T-helper 2 cell treated with Interferon-gamma antibody and Interleukin-4, amounts not matched to agents 5 μg/mL and 100 μg/mL, for 36 hours (primary cell): ENCODE measurements around the gene PRDM5.

Source experiments
- DNase-seq: peaks from one replicate; pipeline ENCODE4 v3.0.0; 2021; ENCODE audit warnings: low spot score
- H3K27ac Mint-ChIP-seq: one replicate; pipeline ENCODE4 v1.8.0; 2021; ENCODE audit warnings: mild to moderate bottlenecking, mixed read lengths
- H3K27me3 Mint-ChIP-seq: one replicate; pipeline ENCODE4 v1.8.0; 2021; ENCODE audit warnings: low read depth, mixed read lengths
- H3K36me3 Mint-ChIP-seq: one replicate; pipeline ENCODE4 v1.8.0; 2021; ENCODE audit warnings: low read depth, mixed read lengths
- H3K4me1 Mint-ChIP-seq: one replicate; pipeline ENCODE4 v1.8.0; 2021; ENCODE audit warnings: low read depth, mixed read lengths
- H3K4me3 Mint-ChIP-seq: one replicate; pipeline ENCODE4 v1.8.0; 2022; ENCODE audit warnings: mild to moderate bottlenecking, moderate library complexity, mixed read lengths
- H3K9me3 Mint-ChIP-seq: one replicate; pipeline ENCODE4 v1.8.0; 2021; ENCODE audit warnings: mixed read lengths

Gene PRDM5

GRCh38 chr4:120693816-120694215 lies 228.7 kb downstream of the PRDM5 start:
- Mint-ChIP-seq H3K36me3 (no peaks in the 10 kb centered on the region), H3K27me3 (peaks cover 2% of the 10 kb centered on the region), H3K27ac (no peak overlapping the region), H3K4me1 (no peaks in the 10 kb centered on the region), H3K9me3 (no peaks in the 10 kb centered on the region), H3K4me3 (no peak overlapping the region)
- no peak for DNase-seq

- no peak for DNase-seq
- H3K27me3 Mint-ChIP-seq: peaks cover 2% of the 10 kb centered on the region
- no peaks in the 10 kb centered on the region for H3K9me3 Mint-ChIP-seq
- no peak overlapping the region for H3K4me3 Mint-ChIP-seq
- no peak overlapping the region for H3K27ac Mint-ChIP-seq
- no peaks in the 10 kb centered on the region for H3K4me1 Mint-ChIP-seq
- H3K36me3 Mint-ChIP-seq: no peaks in the 10 kb centered on the region
Observed at GRCh38 chr4:120692964-120693363, 229.6 kb downstream of the PRDM5 start.

DNA sequence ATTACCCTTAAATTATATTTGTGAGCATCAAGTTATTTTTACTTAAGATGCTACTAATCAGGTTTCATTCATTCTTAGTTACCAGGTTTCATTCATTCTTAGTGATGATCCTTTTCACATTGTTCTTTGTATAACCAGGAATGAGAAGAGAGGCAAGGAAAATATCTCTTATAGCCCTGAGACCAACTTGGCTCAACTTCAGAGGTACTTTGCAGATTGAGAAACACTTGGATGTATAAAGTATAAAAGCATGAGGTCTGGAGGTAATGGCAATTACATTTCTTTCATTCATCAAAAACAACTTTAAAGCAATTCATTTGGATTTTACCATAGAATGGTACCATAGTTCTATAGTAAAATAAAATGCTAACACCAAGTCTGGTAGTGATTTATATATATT lies 231.0 kb downstream of the PRDM5 start:
- Mint-ChIP-seq H3K4me1 (no peaks in the 10 kb centered on the region), H3K27me3 (peaks cover 2% of the 10 kb centered on the region), H3K36me3 (no peaks in the 10 kb centered on the region), H3K9me3 (no peaks in the 10 kb centered on the region), H3K4me3 (no peak overlapping the region), H3K27ac (no peak overlapping the region)
- no peak for DNase-seq

DNA sequence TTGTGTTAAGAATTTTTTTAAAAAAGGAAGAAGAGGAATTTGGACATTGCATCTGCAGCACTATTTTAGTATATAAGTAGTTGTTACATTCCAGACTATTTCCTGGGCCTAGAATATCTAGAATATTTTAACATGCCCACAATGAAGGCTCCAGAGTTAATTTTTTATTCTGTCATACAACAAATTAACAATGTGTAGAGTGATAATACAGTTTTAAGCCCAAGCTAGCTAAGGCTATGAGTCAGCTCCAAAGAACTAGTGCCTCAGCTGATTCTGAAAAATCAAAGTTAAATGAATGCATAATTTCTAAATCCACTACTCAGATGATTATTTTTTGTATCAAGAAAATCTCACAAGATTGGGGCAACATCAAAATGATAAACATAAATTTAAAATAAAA lies 231.4 kb downstream of the PRDM5 start:
- DNase-seq: no peak
- Mint-ChIP-seq H3K27me3 (peaks cover 2% of the 10 kb centered on the region), H3K36me3 (no peaks in the 10 kb centered on the region)

GRCh38 chr4:120688791-120689190 lies 233.7 kb downstream of the PRDM5 start:
- Mint-ChIP-seq H3K4me3 (no peak overlapping the region), H3K27me3 (no peaks in the 10 kb centered on the region), H3K27ac (no peak overlapping the region), H3K36me3 (no peaks in the 10 kb centered on the region), H3K9me3 (no peaks in the 10 kb centered on the region), H3K4me1 (no peaks in the 10 kb centered on the region)
- no peak for DNase-seq

More for the DNA sequence above, 231.4 kb downstream of the PRDM5 start:
- no peak overlapping the region for H3K4me3 Mint-ChIP-seq
- no peaks in the 10 kb centered on the region for H3K4me1 Mint-ChIP-seq
- H3K9me3 Mint-ChIP-seq: no peaks in the 10 kb centered on the region
- no peak overlapping the region for H3K27ac Mint-ChIP-seq

- Mint-ChIP-seq H3K9me3 (no peaks in the 10 kb centered on the region), H3K27me3 (no peaks in the 10 kb centered on the region), H3K4me3 (no peak overlapping the region), H3K27ac (no peak overlapping the region), H3K4me1 (peaks cover 3% of the 10 kb centered on the region), H3K36me3 (no peaks in the 10 kb centered on the region)
- no peak for DNase-seq
Observed at GRCh38 chr4:120685756-120686278, 236.7 kb downstream of the PRDM5 start.

DNA sequence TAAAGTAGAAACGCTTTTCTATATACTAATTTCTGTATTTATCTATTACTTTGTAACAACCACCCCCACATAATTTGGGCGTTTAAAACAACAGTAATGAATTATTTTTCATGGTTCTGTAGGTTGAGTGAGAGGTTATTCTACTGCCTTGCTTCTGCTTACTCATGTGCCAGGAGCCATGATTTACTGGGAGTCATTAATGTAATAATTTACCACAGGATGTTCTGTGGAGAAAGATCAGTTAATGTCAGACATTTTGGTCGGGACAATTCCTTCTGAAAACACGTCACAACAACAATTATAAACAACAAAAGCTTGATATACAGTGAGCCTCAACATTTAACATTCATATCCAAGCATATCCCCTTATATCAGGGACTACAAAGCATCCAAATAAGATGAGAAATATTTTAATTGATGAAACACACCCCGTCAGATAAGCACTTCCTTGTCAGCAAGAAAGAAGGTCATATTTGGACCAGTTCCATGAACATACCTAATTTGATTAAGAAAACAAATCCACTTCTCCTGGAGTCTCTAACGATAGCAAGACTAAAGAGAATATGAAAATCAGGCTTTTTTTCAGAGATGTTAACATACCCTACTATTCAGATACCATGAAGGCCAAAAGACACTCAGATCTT lies 238.5 kb downstream of the PRDM5 start:
- DNase-seq: no peak
- H3K4me3 Mint-ChIP-seq: no peak overlapping the region
- H3K27ac Mint-ChIP-seq: no peak overlapping the region
- H3K4me1 Mint-ChIP-seq: peaks cover 4% of the 10 kb centered on the region
- H3K9me3 Mint-ChIP-seq: no peaks in the 10 kb centered on the region
- H3K36me3 Mint-ChIP-seq: no peaks in the 10 kb centered on the region
- H3K27me3 Mint-ChIP-seq: no peaks in the 10 kb centered on the region

GRCh38 chr4:120682981-120683380 lies 239.5 kb downstream of the PRDM5 start:
- Mint-ChIP-seq H3K4me3 (no peak overlapping the region), H3K4me1 (peaks cover 4% of the 10 kb centered on the region), H3K9me3 (no peaks in the 10 kb centered on the region), H3K27me3 (no peaks in the 10 kb centered on the region), H3K36me3 (no peaks in the 10 kb centered on the region), H3K27ac (no peak overlapping the region)
- DNase-seq: no peak

DNA sequence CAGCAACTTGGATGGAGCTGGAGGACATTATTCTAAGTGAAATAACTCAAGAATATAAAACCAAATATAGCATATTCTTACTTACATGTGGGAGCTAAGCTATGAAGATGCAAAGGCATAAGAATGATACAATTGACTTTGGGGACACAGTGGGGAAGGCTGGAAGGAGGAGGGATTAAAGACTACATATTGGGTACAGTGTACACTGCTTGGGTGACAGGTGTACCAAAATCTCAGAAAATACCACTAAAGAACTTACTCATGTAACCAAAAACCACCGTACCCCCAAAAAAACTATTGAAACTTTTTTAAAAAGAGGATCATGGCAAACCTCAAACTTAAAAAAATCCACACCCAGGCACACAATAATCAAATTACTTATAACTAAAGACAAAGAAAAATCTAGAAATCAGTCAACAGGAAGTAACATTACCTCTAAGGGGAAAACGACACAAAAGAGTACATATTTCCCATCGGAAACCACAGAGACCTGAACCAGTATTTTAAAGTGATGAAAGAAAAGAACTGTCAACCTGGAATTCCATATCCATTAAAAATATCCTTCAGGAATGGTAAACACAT lies 241.8 kb downstream of the PRDM5 start:
- Mint-ChIP-seq H3K27ac (no peak overlapping the region), H3K4me3 (no peak overlapping the region), H3K9me3 (no peaks in the 10 kb centered on the region), H3K4me1 (peaks cover 4% of the 10 kb centered on the region), H3K36me3 (no peaks in the 10 kb centered on the region), H3K27me3 (peaks cover 6% of the 10 kb centered on the region)
- no peak for DNase-seq

- no peaks in the 10 kb centered on the region for H3K36me3 Mint-ChIP-seq
- H3K27me3 Mint-ChIP-seq: peaks cover 6% of the 10 kb centered on the region
- H3K9me3 Mint-ChIP-seq: no peaks in the 10 kb centered on the region
- no peak for DNase-seq
- H3K4me3 Mint-ChIP-seq: no peak overlapping the region
- H3K4me1 Mint-ChIP-seq: no peaks in the 10 kb centered on the region
- no peak overlapping the region for H3K27ac Mint-ChIP-seq
Observed at GRCh38 chr4:120673696-120674095, 248.8 kb downstream of the PRDM5 start.

DNA sequence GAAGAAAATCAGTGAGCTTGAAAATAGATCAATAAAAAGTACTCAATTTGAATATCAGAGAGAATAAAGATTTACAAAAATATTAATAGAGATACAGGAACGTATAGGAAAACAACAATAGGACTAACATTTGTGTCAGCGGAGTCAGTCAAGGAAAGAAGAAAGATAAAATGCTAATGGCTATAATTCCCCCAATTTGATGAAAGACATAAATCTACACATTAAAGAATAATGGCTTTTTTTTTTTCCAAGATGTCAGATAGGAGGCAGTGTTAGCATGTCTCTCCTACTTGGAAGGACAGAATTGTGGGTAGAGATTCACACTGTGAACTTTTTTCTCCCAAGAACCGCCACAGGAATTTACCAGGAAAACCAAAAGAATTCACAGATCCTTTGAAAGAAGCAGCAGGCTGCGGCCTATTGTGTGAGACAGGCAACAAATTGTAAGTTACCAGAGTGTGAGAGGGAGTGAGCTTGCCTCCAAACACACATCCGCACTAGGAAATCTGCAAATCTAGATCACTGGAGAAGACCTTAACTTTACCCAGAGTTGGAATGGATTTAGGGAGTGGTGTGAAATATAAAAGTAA lies 249.9 kb downstream of the PRDM5 start:
- DNase-seq: no peak
- H3K27ac Mint-ChIP-seq: no peak overlapping the region

GRCh38 chr4:120672076-120672475 lies 250.4 kb downstream of the PRDM5 start:
- Mint-ChIP-seq H3K36me3 (no peaks in the 10 kb centered on the region), H3K4me3 (no peak overlapping the region), H3K4me1 (no peaks in the 10 kb centered on the region), H3K27me3 (peaks cover under 1% of the 10 kb centered on the region), H3K27ac (no peak overlapping the region), H3K9me3 (no peaks in the 10 kb centered on the region)
- DNase-seq: no peak

More for the DNA sequence above, 249.9 kb downstream of the PRDM5 start:
- Mint-ChIP-seq H3K4me1 (no peaks in the 10 kb centered on the region), H3K9me3 (no peaks in the 10 kb centered on the region), H3K27me3 (peaks cover 3% of the 10 kb centered on the region), H3K36me3 (no peaks in the 10 kb centered on the region), H3K4me3 (no peak overlapping the region)

GRCh38 chr4:120671538-120671937 lies 251.0 kb downstream of the PRDM5 start:
- no peak overlapping the region for H3K4me3 Mint-ChIP-seq
- H3K27ac Mint-ChIP-seq: no peak overlapping the region
- H3K27me3 Mint-ChIP-seq: no peaks in the 10 kb centered on the region
- H3K4me1 Mint-ChIP-seq: no peaks in the 10 kb centered on the region
- no peak for DNase-seq
- no peaks in the 10 kb centered on the region for H3K36me3 Mint-ChIP-seq
- no peaks in the 10 kb centered on the region for H3K9me3 Mint-ChIP-seq

DNA sequence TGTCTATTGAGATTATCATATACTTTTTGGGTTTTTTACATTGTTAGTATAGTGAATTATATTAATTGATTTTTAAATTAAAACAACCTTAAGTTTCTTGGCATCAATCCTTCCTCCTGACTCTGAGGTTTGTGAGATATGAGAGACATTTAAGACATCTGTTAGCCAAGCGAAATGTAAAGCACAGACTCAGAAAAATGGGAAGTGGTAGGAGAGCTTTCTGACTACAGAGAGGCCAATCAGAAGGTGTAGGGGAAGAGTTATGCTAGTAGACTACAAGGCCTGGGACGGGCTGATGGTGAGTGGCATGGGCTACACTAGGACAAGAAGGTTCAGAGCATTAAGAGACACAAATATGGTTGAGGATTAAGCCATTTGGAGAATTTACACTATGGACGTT lies 255.4 kb downstream of the PRDM5 start:
- Mint-ChIP-seq H3K27me3 (no peaks in the 10 kb centered on the region), H3K36me3 (no peaks in the 10 kb centered on the region), H3K27ac (no peak overlapping the region), H3K4me3 (no peak overlapping the region), H3K4me1 (no peaks in the 10 kb centered on the region), H3K9me3 (no peaks in the 10 kb centered on the region)
- DNase-seq: no peak
